ENCODE measurements around the gene PIMREG. TPM values are rescaled to one million over a fixed set of nuclear protein-coding genes. Genes with fewer than 3 reads are reported as not detected.
A peak's percentile ranks its signal among the peaks of the same experiment; 100 is the strongest.

Gene PIMREG, protein sequence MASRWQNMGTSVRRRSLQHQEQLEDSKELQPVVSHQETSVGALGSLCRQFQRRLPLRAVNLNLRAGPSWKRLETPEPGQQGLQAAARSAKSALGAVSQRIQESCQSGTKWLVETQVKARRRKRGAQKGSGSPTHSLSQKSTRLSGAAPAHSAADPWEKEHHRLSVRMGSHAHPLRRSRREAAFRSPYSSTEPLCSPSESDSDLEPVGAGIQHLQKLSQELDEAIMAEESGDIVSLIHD
- 1 to 10 TPM; 3.7 to 4.6 TPM for total RNA-seq

DNA sequence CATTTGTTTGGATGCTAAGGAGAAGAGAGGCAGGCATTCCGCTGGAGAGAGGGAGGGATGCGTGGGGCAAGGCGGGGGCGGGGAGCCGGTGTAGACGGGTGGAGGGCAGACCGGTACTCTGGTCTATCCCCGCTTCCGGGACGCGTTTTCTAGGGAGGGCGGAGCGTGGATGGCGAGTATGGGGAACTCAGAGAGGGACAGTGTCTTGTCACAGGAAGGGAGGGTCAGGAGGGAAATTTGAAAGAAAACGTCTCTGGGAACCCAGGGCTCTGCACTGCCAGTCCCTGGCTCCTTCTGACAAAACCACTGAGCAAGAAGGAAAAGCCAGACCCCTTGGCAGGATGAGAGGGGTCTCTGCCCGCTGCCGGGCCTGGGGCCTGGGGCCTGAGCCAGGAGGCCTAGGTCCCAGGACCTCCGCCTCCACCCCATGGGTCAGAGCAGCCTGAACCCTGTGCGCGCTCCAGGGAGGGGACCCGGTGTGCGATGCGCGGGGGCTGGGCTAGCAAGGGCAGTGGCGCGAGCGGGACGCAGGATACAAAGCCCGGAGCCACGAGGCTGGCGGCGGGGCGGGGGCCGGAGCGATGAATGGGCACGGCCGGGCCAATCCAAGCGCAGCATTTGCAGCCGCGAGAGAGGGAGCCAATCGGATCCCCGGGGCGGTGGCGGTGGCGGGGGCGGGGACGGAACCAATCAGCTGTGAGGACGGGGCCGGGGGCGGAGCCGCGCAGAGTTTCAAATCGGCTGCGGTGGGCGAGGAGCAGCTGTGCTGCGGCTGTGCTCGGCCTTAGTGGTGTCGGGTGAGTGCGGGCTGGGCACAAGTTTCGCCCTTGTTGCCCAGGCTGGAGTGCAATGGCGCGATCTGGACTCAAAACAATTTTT lies at the start of gene PIMREG:
PIMREG (plus strand) TSS at position 764 of the 879 bp plus-strand sequence. CDS start 656 bp downstream, outside the sequence.
- intact Hi-C loops (cut with micrococcal nuclease), result no loop called here
- Mint-ChIP-seq H3K4me3 (peak within 1 kb of the TSS; percentile 76), H3K36me3 (ENCODE audit: low read depth) (no peaks in the 10 kb centered on the region), H3K27ac (peak within 1 kb of the TSS; percentile 84), H3K27me3 (peaks cover 8% of the 10 kb centered on the region), H3K9me3 (no peaks in the 10 kb centered on the region), H3K4me1 (ENCODE audit: low read depth) (peaks cover 12% of the 10 kb centered on the region)
- TF ChIP-seq, protein P1, sequence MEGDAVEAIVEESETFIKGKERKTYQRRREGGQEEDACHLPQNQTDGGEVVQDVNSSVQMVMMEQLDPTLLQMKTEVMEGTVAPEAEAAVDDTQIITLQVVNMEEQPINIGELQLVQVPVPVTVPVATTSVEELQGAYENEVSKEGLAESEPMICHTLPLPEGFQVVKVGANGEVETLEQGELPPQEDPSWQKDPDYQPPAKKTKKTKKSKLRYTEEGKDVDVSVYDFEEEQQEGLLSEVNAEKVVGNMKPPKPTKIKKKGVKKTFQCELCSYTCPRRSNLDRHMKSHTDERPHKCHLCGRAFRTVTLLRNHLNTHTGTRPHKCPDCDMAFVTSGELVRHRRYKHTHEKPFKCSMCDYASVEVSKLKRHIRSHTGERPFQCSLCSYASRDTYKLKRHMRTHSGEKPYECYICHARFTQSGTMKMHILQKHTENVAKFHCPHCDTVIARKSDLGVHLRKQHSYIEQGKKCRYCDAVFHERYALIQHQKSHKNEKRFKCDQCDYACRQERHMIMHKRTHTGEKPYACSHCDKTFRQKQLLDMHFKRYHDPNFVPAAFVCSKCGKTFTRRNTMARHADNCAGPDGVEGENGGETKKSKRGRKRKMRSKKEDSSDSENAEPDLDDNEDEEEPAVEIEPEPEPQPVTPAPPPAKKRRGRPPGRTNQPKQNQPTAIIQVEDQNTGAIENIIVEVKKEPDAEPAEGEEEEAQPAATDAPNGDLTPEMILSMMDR (IDR thresholded peaks at IDR 0.05), result no peak
- POLR2A ChIA-PET, result interaction anchor here (0.6 to 1.5 kb wide), 3 partner anchors 10 to 106 kb away, joined by 3 to 5 read pairs (median 3); no protein-coding TSS in a partner anchor
- ATAC-seq (peak; percentile 97), DNase-seq (peak; percentile 98)
- CTCF ChIA-PET, result interaction anchor here (1.0 kb wide), 1 partner anchor 29 kb away, joined by 3 read pairs; no protein-coding TSS in a partner anchor

DNA sequence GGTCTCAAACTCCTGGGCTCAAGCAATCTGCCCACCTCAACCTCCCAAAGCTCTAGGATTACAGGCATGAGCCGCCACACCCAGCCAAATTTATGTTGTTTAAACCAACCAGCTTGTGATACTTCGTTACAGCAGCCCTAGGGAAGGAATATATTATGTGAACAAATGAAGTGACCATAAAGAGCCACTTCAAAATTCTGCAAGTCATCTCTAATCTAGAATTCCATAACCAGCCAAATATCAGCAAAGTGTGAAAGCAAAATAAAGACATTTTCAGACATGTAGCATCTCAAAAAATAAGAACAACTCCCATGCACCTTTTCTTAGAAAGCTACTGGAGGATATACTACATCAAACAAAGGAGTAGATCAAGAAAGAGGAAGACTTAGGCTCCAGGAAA lies 45.3 kb upstream of the PIMREG start:
- POLR2A ChIA-PET, result no interaction called here
- no peaks in the 10 kb centered on the region for H3K9me3 Mint-ChIP-seq
- H3K27me3 Mint-ChIP-seq, result peaks cover 20% of the 10 kb centered on the region
- TF ChIP-seq, protein P1 (IDR thresholded peaks at IDR 0.05), result no peak
- intact Hi-C loops (cut with micrococcal nuclease), result no loop called here
- no peak overlapping the region for H3K27ac Mint-ChIP-seq
- DNase-seq (no peak), ATAC-seq (no peak)
- CTCF ChIA-PET, result no interaction called here
- no peaks in the 10 kb centered on the region for H3K36me3 Mint-ChIP-seq (ENCODE audit: low read depth)
- no peak overlapping the region for H3K4me3 Mint-ChIP-seq
- H3K4me1 Mint-ChIP-seq (ENCODE audit: low read depth), result no peaks in the 10 kb centered on the region

- H3K36me3 Mint-ChIP-seq (ENCODE audit: low read depth), result no peaks in the 10 kb centered on the region
- no peaks in the 10 kb centered on the region for H3K9me3 Mint-ChIP-seq
- ATAC-seq, result no peak
- ChIA-PET POLR2A (interaction anchor here (1.1 kb wide), 1 partner anchor 9 kb away, joined by 3 read pairs; no protein-coding TSS in a partner anchor), CTCF (no interaction called here)
- intact Hi-C loops (cut with micrococcal nuclease), result no loop called here
- no peaks in the 10 kb centered on the region for H3K4me1 Mint-ChIP-seq (ENCODE audit: low read depth)
- DNase-seq, result no peak
- peaks cover 19% of the 10 kb centered on the region for H3K27me3 Mint-ChIP-seq
- H3K27ac Mint-ChIP-seq, result no peak overlapping the region
- TF ChIP-seq, protein P1 (IDR thresholded peaks at IDR 0.05), result no peak
- no peak overlapping the region for H3K4me3 Mint-ChIP-seq
Measured at GRCh38 chr17:6402258-6402657, 42.0 kb upstream of the PIMREG start.

DNA sequence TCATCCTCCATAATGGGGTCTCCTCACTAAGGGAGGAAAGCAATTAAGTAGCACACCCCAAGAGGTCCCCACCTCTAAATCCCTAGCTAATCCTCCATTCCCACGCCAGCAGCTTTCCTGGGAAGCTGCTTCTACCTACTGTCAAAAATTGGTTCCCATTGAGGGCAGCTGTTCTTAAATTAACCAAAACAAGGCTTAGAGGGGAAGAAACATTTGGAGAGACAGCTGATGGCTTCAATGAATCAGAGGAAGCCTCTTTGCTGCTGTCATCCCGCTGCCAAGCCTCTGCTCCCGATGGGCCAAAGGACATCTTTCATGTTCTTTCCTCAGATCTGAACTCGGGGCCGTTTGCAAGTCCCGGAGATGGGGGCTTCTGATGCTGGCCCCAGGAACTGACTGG lies 36.0 kb upstream of the PIMREG start:
- ATAC-seq (no peak), DNase-seq (no peak)
- Mint-ChIP-seq H3K36me3 (ENCODE audit: low read depth) (no peaks in the 10 kb centered on the region), H3K27me3 (peaks cover 18% of the 10 kb centered on the region), H3K4me1 (ENCODE audit: low read depth) (no peaks in the 10 kb centered on the region), H3K27ac (no peak overlapping the region), H3K9me3 (no peaks in the 10 kb centered on the region), H3K4me3 (no peak overlapping the region)
- ChIA-PET POLR2A (no interaction called here), CTCF (no interaction called here)
- intact Hi-C loops (cut with micrococcal nuclease), result no loop called here
- TF ChIP-seq, protein P1 (IDR thresholded peaks at IDR 0.05), result no peak

- H3K4me1 Mint-ChIP-seq (ENCODE audit: low read depth), result no peaks in the 10 kb centered on the region
- no peaks in the 10 kb centered on the region for H3K36me3 Mint-ChIP-seq (ENCODE audit: low read depth)
- H3K9me3 Mint-ChIP-seq, result no peaks in the 10 kb centered on the region
- DNase-seq (no peak), ATAC-seq (no peak)
- H3K27me3 Mint-ChIP-seq, result peaks cover 18% of the 10 kb centered on the region
- intact Hi-C loops (cut with micrococcal nuclease), result no loop called here
- no peak overlapping the region for H3K4me3 Mint-ChIP-seq
- POLR2A ChIA-PET, result no interaction called here
- H3K27ac Mint-ChIP-seq, result no peak overlapping the region
- CTCF ChIA-PET, result no interaction called here
- TF ChIP-seq, protein P1 (IDR thresholded peaks at IDR 0.05), result no peak
Measured at GRCh38 chr17:6408735-6409134, 35.5 kb upstream of the PIMREG start.
